Psoas muscle (tissue), 8 donors: ENCODE results near the gene NR6A1. TPM values are rescaled to one million over a fixed set of nuclear protein-coding genes. Genes with fewer than 3 reads are reported as not detected.

ENCODE experiments used
- ATAC-seq, 4 donors: fragments of 200-7000 bp; cut with Tn5 transposase; one replicate each; pipeline ENCODE4 v1.9.1; 2020; ENCODE audit warnings: moderate library complexity in 3 of 4, mild to moderate bottlenecking in 2 of 4
- DNase-seq, 2 donors: peaks; one replicate each; pipeline ENCODE4 v3.0.0-alpha.2; 2020
- H3K27ac ChIP-seq: fragments of 200-600 bp; one replicate; pipeline ENCODE4 v1.8.0; 2022
- H3K27me3 ChIP-seq, 3 donors: fragments of 200-600 bp in 1 of 3; one replicate each; pipeline versions ENCODE4 v1.6.1 to v1.8.0; 2013 to 2022; ENCODE audit warnings: low read length in 2 of 3, mild to moderate bottlenecking in 2 of 3, moderate library complexity in 1 of 3; ENCODE audit not compliant: insufficient read depth in 3 of 3
- H3K36me3 ChIP-seq, 2 donors: fragments of 200-600 bp in 1 of 2; one replicate each; pipeline versions ENCODE4 v1.6.1 to v1.8.0; 2013 to 2022; ENCODE audit warnings: low read depth in 1 of 2, mild to moderate bottlenecking in 1 of 2, moderate library complexity in 1 of 2; ENCODE audit not compliant: insufficient read depth in 1 of 2
- H3K4me1 ChIP-seq: fragments of 200-600 bp; one replicate; pipeline ENCODE4 v1.8.0; 2022
- H3K4me3 ChIP-seq: fragments of 200-600 bp; one replicate; pipeline ENCODE4 v1.8.0; 2022; ENCODE audit warnings: mild to moderate bottlenecking
- H3K9me3 ChIP-seq: fragments of 200-600 bp; one replicate; pipeline ENCODE4 v1.8.0; 2022
- WGBS, 3 donors: extraction: QIAGEN DNeasy Blood & Tissue Kit; methylation state at CpG; one replicate each; pipeline versions ENCODE4 v1.1.6 to v1.1.7; 2013; 5-methylcytosine and 5-hydroxymethylcytosine counted together
- intact Hi-C, 2 donors: fragments of 100-400 bp; cut with DNase I; formaldehyde crosslinking; loops; one replicate each; pipeline versions ENCODE4 v1.11.0 to v1.14.2; 2022
- polyA plus RNA-seq, 3 donors: library from polyadenylated mRNA; stranded (reverse); fragments of 200-250 nt; gene quantifications; one replicate each; pipeline ENCODE4 v1.2.3, GENCODE V29; 2013
- total RNA-seq, 4 donors: library from RNA; stranded (reverse); fragmentation: NEBNext Ultra II Directional in 2 of 4; extraction: Animal tissue kit (Norgen Biotek cat#: 25700) in 2 of 4; gene quantifications; one replicate each; pipeline versions ENCODE4 v1.2.1 to v1.2.4, GENCODE V29; 2021 to 2023
- TF ChIP-seq, protein P1 (sequence below): fragments of 200-600 bp; IDR thresholded peaks from one replicate; pipeline ENCODE4 v1.8.0; 2022; ENCODE audit warnings: antibody characterized with exemption
- donor health status: healthy with polysubstance abuse.
- donor health status: DM: no; HTN: no; CAD: no; lungs with moderate emphysema.
- donor health status: Bipolar disorder and iron deficiency.
- donor health status: healthy.
- donor health status: DM: yes; HTN: yes; CAD: no.
- donor health status: DM: no; HTN: no; CAD: no.
- donor health status: DM: no; HTN: no; CAD: no.
- donor health status: DM: yes; HTN: yes; CAD: no.

Gene NR6A1
- total and polyA plus RNA-seq, 7 donors = 0.32 to 2.6 (median 0.70) TPM

DNA sequence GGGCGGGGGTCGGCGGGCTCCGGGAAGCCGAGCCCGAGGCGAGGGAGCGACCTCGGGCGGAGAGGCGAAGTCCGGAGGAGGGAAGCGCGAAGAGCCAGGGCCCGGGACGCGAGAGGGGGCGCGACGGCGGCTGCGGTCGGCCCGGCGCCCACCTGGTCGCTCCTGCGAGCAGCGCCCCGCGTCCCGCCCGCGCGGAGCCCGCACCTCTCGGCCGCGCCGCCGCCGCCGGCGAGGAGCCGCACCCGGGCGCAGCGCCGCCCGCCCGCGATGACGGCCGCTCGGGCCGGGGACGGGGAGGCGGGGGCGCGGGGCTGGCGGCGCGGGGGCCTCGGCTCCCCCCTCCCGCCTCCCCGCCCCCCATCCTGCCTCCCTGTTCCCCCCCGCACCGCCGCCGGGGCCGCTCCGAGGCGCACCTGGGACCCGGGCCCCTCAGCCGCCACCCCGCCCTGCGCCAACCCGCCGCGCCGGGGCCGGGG, 266.5 kb downstream of the NR6A1 start:
- Histone ChIP-seq H3K27me3 (peaks cover 0 to 64% (median 31%) of the 10 kb centered on the region in 3 donors), H3K4me1 (no peaks in the 10 kb centered on the region), H3K9me3 (no peaks in the 10 kb centered on the region), H3K36me3 (no peaks in the 10 kb centered on the region), H3K27ac (no peak overlapping the region), H3K4me3 (peak overlapping the region; percentile 45)
- WGBS, 3 donors = 1% methylated on average over 21 to 80 of the region's 81 CpGs; no CpG with 5 or more reads in 1 of the 3 donors
- TF ChIP-seq, protein P1, sequence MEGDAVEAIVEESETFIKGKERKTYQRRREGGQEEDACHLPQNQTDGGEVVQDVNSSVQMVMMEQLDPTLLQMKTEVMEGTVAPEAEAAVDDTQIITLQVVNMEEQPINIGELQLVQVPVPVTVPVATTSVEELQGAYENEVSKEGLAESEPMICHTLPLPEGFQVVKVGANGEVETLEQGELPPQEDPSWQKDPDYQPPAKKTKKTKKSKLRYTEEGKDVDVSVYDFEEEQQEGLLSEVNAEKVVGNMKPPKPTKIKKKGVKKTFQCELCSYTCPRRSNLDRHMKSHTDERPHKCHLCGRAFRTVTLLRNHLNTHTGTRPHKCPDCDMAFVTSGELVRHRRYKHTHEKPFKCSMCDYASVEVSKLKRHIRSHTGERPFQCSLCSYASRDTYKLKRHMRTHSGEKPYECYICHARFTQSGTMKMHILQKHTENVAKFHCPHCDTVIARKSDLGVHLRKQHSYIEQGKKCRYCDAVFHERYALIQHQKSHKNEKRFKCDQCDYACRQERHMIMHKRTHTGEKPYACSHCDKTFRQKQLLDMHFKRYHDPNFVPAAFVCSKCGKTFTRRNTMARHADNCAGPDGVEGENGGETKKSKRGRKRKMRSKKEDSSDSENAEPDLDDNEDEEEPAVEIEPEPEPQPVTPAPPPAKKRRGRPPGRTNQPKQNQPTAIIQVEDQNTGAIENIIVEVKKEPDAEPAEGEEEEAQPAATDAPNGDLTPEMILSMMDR = no peak
- intact Hi-C loops = no loop called here
- DNase-seq (no peak), ATAC-seq (no peak)

DNA sequence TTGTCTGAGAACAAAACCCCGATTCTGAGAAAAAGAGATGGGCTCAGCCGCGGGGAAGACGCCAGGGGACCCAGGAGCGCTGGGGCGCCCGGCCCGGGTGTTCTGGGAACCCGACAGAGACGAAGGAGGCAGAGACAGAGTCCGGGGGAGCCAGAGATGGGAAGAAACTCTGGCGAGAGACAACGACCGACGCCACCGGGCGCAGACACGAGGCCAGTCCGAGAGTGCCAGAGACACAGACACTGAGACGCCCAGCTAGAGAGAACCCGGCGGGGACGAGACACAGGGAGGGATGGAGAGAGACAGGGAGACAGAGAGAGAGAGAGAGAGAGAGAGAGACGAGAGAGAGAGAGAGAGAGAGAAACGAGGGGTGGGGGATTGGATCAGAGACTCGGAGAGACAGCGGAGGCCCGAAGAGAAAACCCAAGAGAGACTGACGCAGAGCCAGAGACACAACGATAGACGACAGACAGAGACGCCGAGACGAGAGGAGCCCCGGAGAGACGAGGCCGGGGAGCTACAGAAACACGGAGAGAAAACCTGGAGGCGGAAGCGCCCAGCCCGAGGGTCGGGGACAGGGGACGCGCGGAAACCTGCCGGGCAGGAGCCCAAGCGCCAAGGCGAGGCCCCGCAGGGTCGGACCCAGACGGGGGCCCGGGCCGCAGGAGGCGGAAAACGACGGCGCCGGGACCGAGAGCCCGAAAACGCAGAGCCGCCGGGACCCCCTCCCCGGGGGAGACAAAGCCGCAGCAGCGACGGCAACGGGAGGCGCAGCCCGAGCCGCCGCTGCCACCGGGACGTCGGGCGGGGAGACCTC, 267.2 kb downstream of the NR6A1 start:
- no peaks in the 10 kb centered on the region for H3K9me3 ChIP-seq
- ATAC-seq (no peak), DNase-seq (no peak)
- no peaks in the 10 kb centered on the region for H3K36me3 ChIP-seq
- no peaks in the 10 kb centered on the region for H3K4me1 ChIP-seq
- H3K27me3 ChIP-seq = peaks cover 0 to 68% (median 31%) of the 10 kb centered on the region in 3 donors
- peak overlapping the region; percentile 45 for H3K4me3 ChIP-seq
- TF ChIP-seq, protein P1 = no peak
- 1 to 2% (median 2%) methylated on average over 65 to 76 of the region's 76 CpGs for WGBS, 3 donors
- no peak overlapping the region for H3K27ac ChIP-seq
- intact Hi-C loops = no loop called here

DNA sequence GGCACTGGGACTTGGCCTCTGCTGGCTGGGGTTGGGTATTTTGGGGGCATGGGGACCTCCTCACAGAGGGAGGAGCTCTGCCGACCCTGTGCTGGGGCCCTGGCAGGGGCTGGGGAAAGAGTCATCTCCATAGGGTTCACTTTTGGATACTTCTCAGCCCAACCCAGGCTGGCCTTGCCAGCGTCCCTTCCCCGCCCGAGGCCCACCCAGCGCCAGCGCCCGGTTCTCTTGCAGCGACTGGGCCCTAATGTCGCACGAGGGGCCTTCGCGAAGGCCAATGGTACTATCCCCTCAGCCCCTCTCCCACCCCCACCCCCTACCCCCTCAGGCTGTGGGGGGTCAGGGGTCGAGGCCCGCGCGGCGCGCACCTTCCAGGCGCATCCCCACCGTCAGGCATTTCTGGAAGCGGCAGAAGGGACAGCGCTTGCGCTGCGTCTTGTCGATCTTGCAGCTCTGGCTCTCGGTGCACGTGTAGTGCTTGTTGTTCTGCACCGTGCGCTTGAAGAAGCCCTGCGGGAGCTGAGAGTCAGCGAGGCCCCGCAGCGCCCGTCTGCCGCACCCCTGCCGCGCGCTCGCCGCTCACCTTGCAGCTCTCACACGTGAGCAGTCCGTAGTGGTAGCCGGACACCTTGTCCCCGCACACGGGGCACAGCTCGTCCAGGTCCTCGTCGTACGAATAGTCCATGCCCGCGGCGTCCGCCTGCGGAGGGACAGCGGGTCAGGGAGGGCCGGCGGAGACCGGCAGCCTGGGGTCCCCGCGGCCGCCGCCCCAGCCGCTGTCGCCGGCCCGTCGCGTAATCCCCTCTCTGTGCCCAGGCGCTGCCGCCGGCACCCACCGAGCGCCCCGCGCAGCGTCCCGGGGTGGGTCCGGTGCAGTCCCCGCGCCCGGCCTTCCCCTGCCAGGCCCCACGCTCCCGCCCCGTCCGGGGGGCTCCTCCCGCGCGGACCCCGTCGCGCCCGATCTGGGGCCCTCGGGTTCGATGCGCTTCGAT, 268.1 kb downstream of the NR6A1 start:
- Histone ChIP-seq H3K4me3 (no peak overlapping the region), H3K27me3 (peaks cover 0 to 68% (median 31%) of the 10 kb centered on the region in 3 donors), H3K27ac (no peak overlapping the region), H3K4me1 (no peaks in the 10 kb centered on the region), H3K36me3 (no peaks in the 10 kb centered on the region), H3K9me3 (no peaks in the 10 kb centered on the region)
- intact Hi-C loops = no loop called here
- TF ChIP-seq, protein P1 = no peak
- ATAC-seq = no peak
- no peak for DNase-seq
- WGBS, 3 donors = 8 to 12% (median 12%) methylated on average over 70 to 96 of the region's 96 CpGs

DNA sequence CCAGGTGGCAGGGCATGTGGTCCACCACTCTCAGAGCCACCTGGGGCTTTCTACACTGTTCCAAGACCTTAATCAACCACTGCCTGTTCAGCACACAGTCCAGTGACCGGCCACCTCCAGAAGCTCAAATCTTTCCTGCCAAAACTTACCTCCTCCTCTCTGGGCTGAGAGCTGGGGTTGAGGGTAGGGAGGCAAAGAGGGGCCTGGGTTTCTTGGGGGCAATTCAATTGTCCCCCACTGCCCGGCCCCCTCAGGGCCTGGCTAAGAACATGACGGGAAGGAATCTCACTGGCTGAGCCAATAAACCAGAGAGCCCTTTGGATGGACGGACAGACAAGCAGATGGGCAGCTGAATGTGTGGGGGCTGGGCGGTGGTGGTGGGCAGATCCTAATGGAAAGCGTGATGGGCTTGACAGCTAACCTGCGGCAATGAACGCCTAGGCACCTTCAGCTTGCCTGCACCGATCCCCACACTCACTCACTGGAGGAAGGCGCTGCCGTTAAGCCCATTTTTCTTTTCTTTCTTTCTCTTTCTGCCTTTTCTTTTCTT, 269.3 kb downstream of the NR6A1 start:
- TF ChIP-seq, protein P1 = no peak
- Histone ChIP-seq H3K27me3 (peaks cover 0 to 68% (median 27%) of the 10 kb centered on the region in 3 donors), H3K36me3 (no peaks in the 10 kb centered on the region), H3K4me3 (no peak overlapping the region), H3K4me1 (no peaks in the 10 kb centered on the region), H3K27ac (no peak overlapping the region), H3K9me3 (no peaks in the 10 kb centered on the region)
- intact Hi-C loops = no loop called here
- ATAC-seq = no peak
- DNase-seq = no peak
- WGBS, 3 donors = 62 to 67% (median 66%) methylated on average over 10 to 11 of the region's 11 CpGs
